Measurements from ENCODE around the gene PRH1.

- no peak for TF ChIP-seq POLR2A (IDR thresholded peaks at IDR 0.05)
- TF ChIP-seq, protein P1, sequence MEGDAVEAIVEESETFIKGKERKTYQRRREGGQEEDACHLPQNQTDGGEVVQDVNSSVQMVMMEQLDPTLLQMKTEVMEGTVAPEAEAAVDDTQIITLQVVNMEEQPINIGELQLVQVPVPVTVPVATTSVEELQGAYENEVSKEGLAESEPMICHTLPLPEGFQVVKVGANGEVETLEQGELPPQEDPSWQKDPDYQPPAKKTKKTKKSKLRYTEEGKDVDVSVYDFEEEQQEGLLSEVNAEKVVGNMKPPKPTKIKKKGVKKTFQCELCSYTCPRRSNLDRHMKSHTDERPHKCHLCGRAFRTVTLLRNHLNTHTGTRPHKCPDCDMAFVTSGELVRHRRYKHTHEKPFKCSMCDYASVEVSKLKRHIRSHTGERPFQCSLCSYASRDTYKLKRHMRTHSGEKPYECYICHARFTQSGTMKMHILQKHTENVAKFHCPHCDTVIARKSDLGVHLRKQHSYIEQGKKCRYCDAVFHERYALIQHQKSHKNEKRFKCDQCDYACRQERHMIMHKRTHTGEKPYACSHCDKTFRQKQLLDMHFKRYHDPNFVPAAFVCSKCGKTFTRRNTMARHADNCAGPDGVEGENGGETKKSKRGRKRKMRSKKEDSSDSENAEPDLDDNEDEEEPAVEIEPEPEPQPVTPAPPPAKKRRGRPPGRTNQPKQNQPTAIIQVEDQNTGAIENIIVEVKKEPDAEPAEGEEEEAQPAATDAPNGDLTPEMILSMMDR (IDR thresholded peaks at IDR 0.05): no peak
Measured at GRCh38 chr12:10842862-10843261, 41.2 kb downstream of the PRH1 start.

Measured in stomach (tissue), 4 donors.